MCF 10A (cell line): ENCODE results near the gene MARCHF11. TPM values are rescaled to one million over a fixed set of nuclear protein-coding genes. Genes with fewer than 3 reads are reported as not detected.

ENCODE experiments used
- BruUV-seq: library from RNA; stranded (reverse); fragments of 400-500 nt; replicated peaks from 2 replicates; lab custom pipeline; 2021; lab: Mats Ljungman, UMichigan
- CTCF ChIA-PET: fragments of 300-600 bp; sonication (Branson Sonifier 250); formaldehyde crosslinking; extraction: SDS; loops from one replicate; lab custom pipeline; 2021; ENCODE audit warnings: antibody characterized with exemption, inconsistent platforms; lab: Yijun Ruan, JAX
- POLR2A ChIA-PET: fragments of 300-600, 350-650 bp; sonication (Branson Sonifier 250); formaldehyde crosslinking; extraction: SDS; loops from one replicate; lab custom pipeline; 2020; ENCODE audit warnings: antibody characterized with exemption, inconsistent platforms; lab: Yijun Ruan, JAX
- DNase-seq: peaks from one replicate; pipeline ENCODE4 v3.0.0-alpha.2; 2018; ENCODE audit not compliant: unreplicated experiment
- H3K27ac Mint-ChIP-seq: one replicate; pipeline ENCODE4 v1.8.0; 2022; ENCODE audit warnings: mild to moderate bottlenecking, low read depth, mixed read lengths; ENCODE audit not compliant: unreplicated experiment
- H3K27me3 Mint-ChIP-seq: one replicate; pipeline ENCODE4 v1.8.0; 2022; ENCODE audit warnings: mixed read lengths; ENCODE audit not compliant: insufficient read depth, unreplicated experiment
- H3K36me3 Mint-ChIP-seq: one replicate; pipeline ENCODE4 v1.8.0; 2022; ENCODE audit warnings: mild to moderate bottlenecking, moderate library complexity, mixed read lengths; ENCODE audit not compliant: insufficient read depth, unreplicated experiment
- H3K4me1 Mint-ChIP-seq: one replicate; pipeline ENCODE4 v1.8.0; 2022; ENCODE audit warnings: mixed read lengths; ENCODE audit not compliant: insufficient read depth, unreplicated experiment
- H3K4me3 Mint-ChIP-seq: one replicate; pipeline ENCODE4 v1.8.0; 2022; ENCODE audit warnings: mild to moderate bottlenecking, moderate library complexity, mixed read lengths; ENCODE audit not compliant: unreplicated experiment
- H3K9me3 Mint-ChIP-seq: one replicate; pipeline ENCODE4 v1.8.0; 2022; ENCODE audit warnings: mixed read lengths; ENCODE audit not compliant: unreplicated experiment
- intact Hi-C: fragments of 100-400 bp; cut with micrococcal nuclease; formaldehyde crosslinking; loops from 2 replicates; pipeline ENCODE4 v1.14.1; 2022
- total RNA-seq: library from RNA; stranded (reverse); gene quantifications from 2 replicates; pipeline ENCODE4 v1.2.3, GENCODE V29; 2022
- TF ChIP-seq, protein P1 (sequence below): fragments of 200-600 bp; IDR thresholded peaks from one replicate; pipeline ENCODE4 v1.8.0; 2022; ENCODE audit warnings: antibody characterized with exemption, mild to moderate bottlenecking; ENCODE audit not compliant: unreplicated experiment

The MARCHF11 gene
- total RNA-seq, 1 experiment from 2014 or later, result not detected

GRCh38 chr5:16115140-16115539 lies 64.5 kb downstream of the MARCHF11 start:
- Mint-ChIP-seq H3K27me3 (peaks cover 11% of the 10 kb centered on the region), H3K4me1 (no peaks in the 10 kb centered on the region), H3K4me3 (no peak overlapping the region), H3K9me3 (peaks cover 6% of the 10 kb centered on the region), H3K27ac (no peak overlapping the region), H3K36me3 (no peaks in the 10 kb centered on the region)
- no TSS peak for BruUV-seq
- intact Hi-C loops, result no loop called here
- no peak for DNase-seq
- CTCF ChIA-PET, result no interaction called here
- POLR2A ChIA-PET, result no interaction called here
- TF ChIP-seq, protein P1, sequence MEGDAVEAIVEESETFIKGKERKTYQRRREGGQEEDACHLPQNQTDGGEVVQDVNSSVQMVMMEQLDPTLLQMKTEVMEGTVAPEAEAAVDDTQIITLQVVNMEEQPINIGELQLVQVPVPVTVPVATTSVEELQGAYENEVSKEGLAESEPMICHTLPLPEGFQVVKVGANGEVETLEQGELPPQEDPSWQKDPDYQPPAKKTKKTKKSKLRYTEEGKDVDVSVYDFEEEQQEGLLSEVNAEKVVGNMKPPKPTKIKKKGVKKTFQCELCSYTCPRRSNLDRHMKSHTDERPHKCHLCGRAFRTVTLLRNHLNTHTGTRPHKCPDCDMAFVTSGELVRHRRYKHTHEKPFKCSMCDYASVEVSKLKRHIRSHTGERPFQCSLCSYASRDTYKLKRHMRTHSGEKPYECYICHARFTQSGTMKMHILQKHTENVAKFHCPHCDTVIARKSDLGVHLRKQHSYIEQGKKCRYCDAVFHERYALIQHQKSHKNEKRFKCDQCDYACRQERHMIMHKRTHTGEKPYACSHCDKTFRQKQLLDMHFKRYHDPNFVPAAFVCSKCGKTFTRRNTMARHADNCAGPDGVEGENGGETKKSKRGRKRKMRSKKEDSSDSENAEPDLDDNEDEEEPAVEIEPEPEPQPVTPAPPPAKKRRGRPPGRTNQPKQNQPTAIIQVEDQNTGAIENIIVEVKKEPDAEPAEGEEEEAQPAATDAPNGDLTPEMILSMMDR, result no peak

- H3K9me3 Mint-ChIP-seq, result no peaks in the 10 kb centered on the region
- CTCF ChIA-PET, result interaction anchor here (1.2 to 1.4 kb wide), 2 partner anchors 17 to 349 kb away, joined by 3 to 4 read pairs; no protein-coding TSS in a partner anchor
- intact Hi-C loops, result no loop called here
- BruUV-seq, result no TSS peak
- H3K27me3 Mint-ChIP-seq, result no peaks in the 10 kb centered on the region
- H3K36me3 Mint-ChIP-seq, result no peaks in the 10 kb centered on the region
- TF ChIP-seq, protein P1, result no peak
- H3K27ac Mint-ChIP-seq, result no peak overlapping the region
- H3K4me3 Mint-ChIP-seq, result no peak overlapping the region
- H3K4me1 Mint-ChIP-seq, result no peaks in the 10 kb centered on the region
- POLR2A ChIA-PET, result no interaction called here
- DNase-seq, result no peak
Measured at GRCh38 chr5:16108418-16108817, 71.2 kb downstream of the MARCHF11 start.

- intact Hi-C loops, result no loop called here
- H3K27ac Mint-ChIP-seq, result no peak overlapping the region
- POLR2A ChIA-PET, result no interaction called here
- no peak for DNase-seq
- H3K9me3 Mint-ChIP-seq, result no peaks in the 10 kb centered on the region
- H3K4me1 Mint-ChIP-seq, result no peaks in the 10 kb centered on the region
- no peaks in the 10 kb centered on the region for H3K36me3 Mint-ChIP-seq
- no peak overlapping the region for H3K4me3 Mint-ChIP-seq
- TF ChIP-seq, protein P1, result no peak
- BruUV-seq, result no TSS peak
- H3K27me3 Mint-ChIP-seq, result peaks cover 10% of the 10 kb centered on the region
- CTCF ChIA-PET, result no interaction called here
Measured at GRCh38 chr5:16104961-16105360, 74.6 kb downstream of the MARCHF11 start.

- H3K27ac Mint-ChIP-seq, result no peak overlapping the region
Measured at GRCh38 chr5:16095612-16096011, 84.0 kb downstream of the MARCHF11 start.

More at GRCh38 chr5:16095612-16096011, 84.0 kb downstream of the MARCHF11 start:
- no peak overlapping the region for H3K4me3 Mint-ChIP-seq
- CTCF ChIA-PET, result no interaction called here
- DNase-seq, result no peak
- H3K4me1 Mint-ChIP-seq, result peaks cover 13% of the 10 kb centered on the region
- H3K9me3 Mint-ChIP-seq, result no peaks in the 10 kb centered on the region
- POLR2A ChIA-PET, result interaction anchor here (1.5 kb wide), 1 partner anchor 10 kb away, joined by 4 read pairs; no protein-coding TSS in a partner anchor
- peaks cover 29% of the 10 kb centered on the region for H3K27me3 Mint-ChIP-seq
- BruUV-seq, result no TSS peak
- TF ChIP-seq, protein P1, result no peak
- intact Hi-C loops, result no loop called here
- no peaks in the 10 kb centered on the region for H3K36me3 Mint-ChIP-seq
